ENCODE measurements around the gene MRPL24.
A peak's percentile ranks its signal among the peaks of the same experiment; 100 is the strongest.
"Not testable (repeated sequence)": the region's sequence is repeated elsewhere in the genome, so short reads cannot be mapped to it uniquely, and the experiment has no call there.

MRPL24 gene

DNA sequence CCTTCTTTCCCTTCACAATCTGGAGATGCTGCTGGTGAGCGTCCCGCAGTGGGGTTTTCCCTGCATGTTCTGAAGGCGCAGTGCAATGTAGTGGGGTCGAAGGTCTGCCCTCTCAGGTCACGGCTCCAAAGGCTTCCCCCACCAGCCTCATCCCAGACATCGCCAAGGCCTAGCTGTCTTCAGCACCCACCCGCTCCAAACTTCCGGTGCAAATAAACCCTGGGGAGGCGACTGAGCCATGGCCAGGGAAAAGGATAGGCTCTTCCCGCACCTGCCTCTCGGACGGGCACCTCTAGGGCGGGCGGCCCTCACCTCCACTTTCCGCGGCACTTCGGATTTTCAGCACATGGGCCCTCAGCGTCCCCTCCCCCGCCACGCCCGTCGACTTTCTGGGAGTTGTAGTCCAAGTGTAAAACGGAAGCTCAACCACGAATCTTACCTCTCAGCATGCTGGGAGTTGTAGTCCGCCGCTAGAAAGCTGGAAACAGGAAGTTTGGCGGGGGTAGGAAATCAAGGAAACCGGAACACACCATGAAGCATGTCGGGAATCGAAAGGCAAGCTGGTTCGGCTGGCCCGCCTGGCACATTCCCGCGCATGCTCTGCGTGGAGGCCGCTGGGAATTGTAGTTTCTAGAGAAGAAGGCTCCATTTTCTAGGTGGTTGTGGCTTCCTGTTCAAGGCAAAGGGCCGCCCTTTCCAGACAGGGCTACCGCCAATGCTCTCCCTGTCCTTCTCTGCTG lies at the start of gene MRPL24:
TSS of gene MRPL24 (minus strand) at position 348 of the 740 bp plus-strand sequence. CDS start 2,384 bp downstream, outside the sequence.
- peak; percentile 90 to 93 for DNase-seq (ENCODE audit: low read depth in 2 of 2)

DNA sequence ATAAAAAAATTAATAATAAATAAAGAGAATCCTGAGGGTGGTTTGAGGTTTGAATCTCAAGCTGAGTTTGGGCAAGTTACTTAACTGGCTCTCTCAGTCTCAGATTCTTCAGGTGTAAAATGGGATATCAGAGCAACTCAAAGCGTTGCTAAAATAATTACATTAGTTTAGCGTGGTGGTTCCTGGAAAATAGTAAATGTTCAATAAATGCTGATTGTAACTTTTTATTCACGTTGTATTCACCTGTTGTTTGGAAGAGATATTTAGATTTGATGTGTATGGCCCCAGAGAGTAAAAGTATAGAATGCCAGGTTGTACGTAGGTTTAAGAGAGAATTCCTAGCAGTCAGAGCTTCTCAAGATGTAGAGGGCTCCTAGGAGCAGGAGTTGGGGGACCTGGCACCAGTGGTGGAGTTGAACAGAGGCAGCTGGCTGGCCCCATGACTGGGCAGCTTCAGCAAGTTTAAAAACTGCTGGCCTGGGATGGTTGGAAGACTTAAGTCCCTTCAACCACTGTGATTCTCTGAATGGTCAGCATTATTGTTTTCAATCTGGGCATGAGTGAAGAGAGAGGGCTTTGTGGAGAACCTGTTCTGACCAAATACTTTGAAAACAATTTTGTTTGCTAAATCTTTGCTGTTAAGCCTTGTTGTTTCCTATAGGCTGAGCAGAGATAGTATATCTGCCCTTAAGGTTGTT lies 48.9 kb upstream of the MRPL24 start:
- DNase-seq (ENCODE audit: low read depth in 2 of 2), result no peak

DNA sequence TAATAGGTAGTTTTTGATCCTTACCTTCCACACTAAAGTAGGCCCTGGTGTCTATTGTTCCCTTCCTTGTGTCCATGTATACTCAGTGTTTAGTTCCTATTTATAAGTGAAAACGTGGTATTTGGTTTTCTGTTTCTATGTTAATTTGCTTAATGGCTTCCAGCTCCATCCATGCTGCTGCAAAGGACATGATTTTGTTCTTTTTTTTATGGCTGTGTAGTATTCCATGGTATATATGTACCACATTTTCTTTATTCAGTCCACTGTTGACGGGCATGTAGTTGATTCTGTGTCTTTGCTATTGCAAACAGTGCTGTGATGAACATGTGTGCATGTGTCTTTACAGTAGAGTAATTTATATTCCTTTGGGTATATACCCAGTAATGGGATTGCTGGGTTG lies 47.2 kb upstream of the MRPL24 start:
- DNase-seq (ENCODE audit: low read depth in 2 of 2), result no peak

DNA sequence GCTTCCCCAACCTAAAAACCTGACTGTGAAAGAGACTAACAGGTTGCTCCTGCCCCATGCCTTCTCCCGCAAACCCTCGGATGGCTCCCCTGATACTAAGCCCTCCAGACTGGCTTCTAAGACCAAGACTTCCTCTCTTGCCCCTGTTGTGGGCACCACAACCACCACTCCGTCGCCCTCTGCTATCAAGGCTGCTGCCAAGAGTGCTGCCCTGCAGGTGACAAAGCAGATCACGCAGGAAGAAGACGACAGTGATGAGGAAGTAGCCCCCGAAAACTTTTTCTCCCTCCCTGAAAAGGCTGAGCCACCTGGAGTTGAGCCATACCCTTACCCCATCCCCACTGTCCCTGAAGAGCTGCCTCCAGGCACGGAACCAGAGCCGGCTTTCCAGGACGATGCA lies 45.8 kb upstream of the MRPL24 start:
- DNase-seq (ENCODE audit: low read depth in 2 of 2), result no peak

DNA sequence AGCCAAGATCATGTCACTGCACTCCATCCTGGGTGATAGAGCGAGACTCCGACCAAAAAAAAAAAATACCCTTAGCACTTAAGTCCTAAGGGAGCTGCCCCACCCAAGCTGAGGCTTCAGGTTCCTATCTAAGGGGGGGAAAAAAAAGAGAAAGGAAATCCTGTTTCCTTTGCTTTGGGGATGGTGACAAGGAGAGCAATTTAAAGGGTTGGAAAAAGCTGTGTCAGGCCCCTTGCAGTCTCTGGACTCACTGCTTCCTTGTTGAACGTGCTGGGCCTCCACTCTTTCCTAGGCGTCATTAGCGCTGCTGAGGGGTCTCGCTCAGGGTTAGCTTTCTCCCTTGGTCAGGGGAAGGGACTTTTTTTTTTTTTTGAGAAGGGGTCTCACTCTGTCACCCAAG lies 44.6 kb upstream of the MRPL24 start:
- DNase-seq (ENCODE audit: low read depth in 2 of 2), result no peak

DNA sequence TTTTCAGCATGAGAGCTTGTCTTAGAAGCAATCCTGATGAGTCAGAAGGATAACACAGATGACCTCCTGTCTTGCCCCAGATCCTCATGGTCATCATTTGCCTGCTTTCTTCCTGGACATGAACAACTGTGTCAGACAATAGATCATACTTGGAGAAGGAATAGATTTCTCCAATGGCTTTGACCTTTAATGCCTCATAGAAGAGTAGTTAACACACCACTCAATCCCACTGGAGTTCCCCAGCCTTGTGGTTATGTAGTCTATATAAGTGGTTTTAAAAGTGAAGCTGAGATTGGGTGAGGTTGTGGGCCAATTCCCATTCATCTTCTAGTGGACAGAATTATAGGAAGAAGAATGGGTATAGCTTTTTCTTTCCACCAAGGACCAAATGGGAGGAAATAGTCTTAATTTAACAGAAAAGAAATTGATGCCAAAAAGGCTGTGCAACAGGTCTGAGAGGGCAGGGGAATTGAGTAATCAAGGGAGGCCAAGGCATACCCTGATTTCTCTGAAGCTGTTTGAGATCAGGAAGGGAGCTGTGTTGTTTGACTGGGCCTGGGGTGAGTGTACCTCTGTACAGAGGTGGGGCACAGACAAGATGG lies 40.8 kb upstream of the MRPL24 start:
- DNase-seq (ENCODE audit: low read depth in 2 of 2), result no peak

DNA sequence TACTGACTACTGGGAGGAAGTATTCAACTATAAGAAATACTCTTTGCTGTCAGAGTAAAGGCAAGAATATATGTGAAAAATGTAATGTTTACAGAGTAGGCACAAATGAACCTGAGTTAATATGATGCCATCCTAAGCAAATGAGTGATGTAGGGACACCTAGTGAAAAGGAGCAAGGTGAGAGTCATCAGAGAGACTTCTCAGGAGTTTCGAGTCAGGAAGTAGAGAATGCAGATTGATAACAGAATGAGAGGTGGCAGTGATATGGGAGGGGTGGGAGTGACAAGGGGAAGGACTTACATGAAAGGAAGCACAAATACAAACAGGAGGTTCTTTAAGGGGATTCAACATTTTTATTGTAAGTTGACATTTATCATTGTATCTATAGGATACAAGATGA lies 36.7 kb upstream of the MRPL24 start:
- DNase-seq (ENCODE audit: low read depth in 2 of 2), result no peak

DNA sequence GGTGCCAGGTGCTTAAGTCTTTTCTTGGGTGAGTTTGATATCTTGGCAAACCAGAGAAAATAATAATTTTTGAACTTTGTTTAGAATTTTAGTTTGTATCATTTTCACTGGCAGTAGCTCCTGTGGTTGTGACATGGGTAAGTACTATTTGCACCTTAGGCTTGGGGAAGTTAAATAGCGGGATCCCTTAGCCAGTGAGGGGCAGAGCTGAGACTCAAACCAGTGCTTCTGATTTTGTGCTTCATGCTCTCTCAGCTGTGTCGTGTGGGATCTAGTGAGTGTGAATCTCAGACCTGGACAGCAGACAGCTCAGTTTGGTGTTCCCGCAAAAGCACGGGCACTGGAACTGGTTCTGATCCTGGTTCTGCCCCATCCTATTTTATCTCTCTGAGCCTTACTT lies 36.1 kb upstream of the MRPL24 start:
- no peak for DNase-seq (ENCODE audit: low read depth in 2 of 2)

DNA sequence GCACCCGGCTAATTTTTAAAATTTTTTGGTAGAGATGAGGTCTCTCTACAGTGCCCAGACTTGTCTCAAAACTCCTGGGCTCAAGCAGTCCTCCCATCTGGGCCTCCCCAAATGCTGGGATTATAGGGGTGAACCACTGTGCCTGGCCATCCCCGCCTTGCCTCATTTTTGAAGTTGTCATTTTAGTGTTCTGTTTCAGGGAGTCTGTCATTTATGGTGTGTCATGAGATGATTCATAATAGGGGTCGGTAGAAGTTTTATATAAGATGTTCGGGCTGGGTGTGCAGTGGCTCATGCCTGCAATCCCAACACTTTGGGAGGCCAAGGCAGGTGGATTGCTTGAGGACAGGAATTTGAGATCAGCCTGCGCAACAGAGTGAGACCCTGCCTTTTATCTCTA lies 34.9 kb upstream of the MRPL24 start:
- no peak for DNase-seq (ENCODE audit: low read depth in 2 of 2)

DNA sequence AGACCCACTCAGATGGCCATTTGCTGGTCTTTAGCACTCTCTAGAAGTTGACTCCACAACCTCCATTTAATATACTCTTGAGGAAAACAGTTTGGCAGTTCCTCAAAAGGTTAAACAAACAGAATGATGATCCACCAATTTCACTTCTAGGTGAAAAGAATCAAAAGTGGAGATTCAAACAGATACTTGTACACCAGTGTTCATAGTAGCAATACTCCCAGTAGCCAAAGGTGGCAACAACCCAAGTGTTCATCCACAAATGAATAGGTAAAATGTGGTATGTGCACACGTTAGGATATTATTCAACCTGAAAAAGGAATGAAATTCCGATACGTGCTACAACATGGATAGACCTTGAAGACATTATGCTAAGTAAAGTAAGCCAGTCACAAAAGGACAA lies 32.7 kb upstream of the MRPL24 start:
- DNase-seq (ENCODE audit: low read depth in 2 of 2), result no peak

DNA sequence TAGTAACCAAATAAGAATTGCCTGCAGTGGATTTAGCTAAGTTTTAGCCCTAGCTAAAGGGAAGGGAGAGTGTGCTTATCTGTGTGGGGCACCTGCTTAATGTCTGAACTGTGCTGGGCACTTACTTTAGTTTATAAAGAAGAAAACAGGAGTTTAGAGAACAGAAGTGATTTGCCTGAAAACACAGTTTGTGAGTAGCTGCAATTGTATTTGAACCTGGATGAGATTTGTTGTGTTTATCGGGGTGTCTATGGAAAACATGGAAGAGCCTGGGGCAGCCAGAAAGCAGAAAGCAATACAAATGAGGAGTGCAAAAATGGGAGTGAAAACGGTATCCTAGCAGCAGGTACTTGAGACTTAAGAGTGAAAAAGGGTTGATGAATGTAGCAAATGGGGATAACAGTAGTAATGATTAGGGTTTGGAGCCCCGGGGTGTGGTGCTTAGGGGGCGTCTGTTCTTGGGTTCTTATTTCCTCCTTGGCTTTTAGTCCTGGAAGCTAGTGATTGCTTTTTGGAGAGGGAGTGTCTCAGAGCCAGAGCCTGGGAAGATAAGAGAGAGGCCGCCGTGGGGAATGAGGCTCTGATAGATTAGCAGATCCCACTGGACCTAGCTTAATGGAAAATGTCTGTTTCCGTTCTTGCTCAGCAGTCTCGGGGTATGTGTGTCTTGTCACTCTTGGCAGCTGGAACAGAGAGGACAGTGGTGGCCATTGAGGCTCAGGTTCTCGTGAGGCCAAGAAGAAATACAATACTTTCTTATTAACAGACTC lies 32.0 kb upstream of the MRPL24 start:
- DNase-seq (ENCODE audit: low read depth in 2 of 2), result no peak

DNA sequence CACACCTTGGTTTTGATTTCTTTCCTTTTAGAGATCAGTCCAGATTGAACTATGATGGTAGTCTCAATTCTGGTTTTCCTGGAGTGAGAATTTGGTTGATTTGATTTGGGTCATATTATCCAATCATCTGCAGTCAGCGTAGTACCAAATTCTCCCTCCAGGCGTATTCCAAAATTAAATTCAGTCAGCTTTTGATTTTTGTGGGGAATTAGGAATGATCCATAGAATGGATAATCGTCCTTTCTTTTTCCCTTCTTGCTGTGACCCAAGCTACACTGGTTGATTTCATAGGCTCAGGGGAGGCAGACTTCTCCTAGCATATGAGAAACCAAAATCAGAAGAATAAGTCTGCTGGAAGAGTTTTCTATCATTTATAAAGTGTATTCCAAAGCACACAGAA lies 31.3 kb upstream of the MRPL24 start:
- no peak for DNase-seq (ENCODE audit: low read depth in 2 of 2)

DNA sequence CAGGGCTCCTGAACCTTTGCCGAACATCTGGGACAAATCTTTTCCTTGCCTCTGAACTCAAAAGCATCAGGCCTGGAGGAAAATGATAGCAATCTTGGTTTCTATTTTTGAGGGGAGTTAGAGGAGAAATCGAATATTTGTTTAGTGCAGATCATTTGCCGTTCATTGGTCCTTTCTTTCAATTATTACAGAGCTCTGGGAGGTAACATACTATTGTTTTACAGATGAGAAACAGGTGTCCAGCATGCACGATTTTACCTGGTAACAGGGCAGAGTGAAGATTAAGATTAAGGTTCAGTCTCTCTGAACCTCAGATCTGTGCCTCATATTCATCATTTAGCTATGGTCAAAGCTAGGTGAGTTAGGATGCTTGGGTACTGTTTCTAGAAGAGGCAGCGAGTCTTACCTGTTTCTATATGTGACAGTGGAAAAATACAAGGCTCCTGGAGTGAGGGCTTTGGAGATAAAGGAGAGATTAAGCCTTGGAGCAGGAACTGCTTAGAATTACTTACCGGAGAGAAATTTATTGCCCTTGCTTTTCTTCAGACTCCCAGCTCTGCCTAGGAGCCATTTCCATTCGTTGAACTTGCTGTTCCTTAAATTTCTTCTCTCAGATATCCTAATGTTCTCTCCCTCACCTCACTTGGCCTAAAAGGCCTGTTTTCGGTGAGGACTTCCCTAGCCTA lies 27.9 kb upstream of the MRPL24 start:
- DNase-seq (ENCODE audit: low read depth in 2 of 2), result no peak

DNA sequence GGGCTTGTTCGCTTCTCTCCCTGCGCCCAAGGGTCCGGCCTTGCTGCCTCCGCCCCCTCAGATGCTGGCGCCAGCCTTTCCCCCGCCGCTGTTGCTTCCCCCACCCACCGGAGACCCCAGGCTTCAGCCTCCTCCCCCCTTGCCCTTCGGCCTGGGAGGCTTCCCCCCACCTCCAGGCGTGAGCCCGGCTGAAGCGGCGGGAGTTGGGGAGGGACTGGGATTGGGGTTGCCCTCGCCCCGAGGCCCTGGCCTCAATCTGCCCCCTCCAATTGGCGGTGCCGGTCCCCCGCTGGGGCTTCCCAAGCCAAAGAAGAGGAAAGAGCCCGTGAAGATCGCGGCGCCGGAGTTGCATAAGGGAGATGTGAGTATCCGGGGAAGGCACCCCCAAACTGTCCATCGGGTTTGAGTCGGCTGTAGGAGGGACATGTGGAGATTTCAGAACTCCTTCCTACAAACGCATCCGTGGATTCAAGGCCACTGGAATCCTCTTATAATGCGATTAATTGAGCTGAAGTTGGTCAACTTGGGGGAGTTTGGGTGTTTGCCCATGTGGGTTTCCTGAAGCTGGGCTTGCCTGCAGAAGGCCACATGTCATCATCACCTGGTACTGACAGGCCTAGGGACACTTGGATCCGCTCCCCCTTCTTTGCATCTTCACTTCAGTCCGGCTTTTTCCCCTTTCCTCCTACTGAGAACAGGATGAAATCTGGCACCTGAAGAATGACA lies 27.2 kb upstream of the MRPL24 start:
- no peak for DNase-seq (ENCODE audit: low read depth in 2 of 2)

DNA sequence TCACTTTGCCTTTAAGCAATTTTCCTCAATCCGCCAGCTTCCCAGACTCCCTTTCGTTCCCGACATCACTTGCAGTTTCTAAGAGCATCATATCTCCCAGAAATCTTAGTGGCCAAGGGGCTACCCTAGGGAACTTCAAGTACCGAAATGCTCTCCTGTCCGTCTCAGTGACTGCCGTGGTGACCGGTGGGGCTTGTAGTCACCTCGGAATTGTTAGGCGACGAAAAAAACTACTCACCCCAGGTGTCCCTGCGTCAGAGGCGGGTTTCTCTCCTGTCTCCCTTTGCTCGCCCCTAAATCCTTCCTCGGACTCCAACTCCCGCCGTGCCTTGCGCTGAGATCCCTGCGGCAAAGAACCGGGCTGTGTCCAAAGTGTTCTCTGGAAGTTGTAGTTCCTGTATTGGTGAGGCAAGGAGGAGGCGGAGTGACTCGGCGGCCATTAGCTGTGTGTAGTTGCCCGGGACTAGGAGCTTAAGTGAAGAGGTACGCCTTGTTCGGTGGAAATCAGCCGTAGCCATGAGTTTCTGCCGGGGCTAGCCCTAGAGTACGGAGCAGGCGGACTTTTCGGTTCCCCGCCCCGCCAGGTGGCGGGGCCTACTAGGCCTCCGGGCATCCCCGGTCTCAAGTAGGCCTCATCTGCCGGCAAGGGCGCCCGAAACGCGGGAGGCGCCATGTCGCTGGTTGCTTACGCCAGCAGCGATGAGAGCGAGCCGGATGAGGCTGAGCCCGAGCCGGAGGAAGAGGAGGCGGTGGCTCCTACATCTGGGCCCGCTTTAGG lies 26.4 kb upstream of the MRPL24 start, which contains the start of gene PRCC:
TSS of gene PRCC (plus strand) at position 435 of the 778 bp plus-strand sequence. CDS start at position 672, 237 bp downstream.
- peak; percentile 90 to 94 for DNase-seq (ENCODE audit: low read depth in 2 of 2)

DNA sequence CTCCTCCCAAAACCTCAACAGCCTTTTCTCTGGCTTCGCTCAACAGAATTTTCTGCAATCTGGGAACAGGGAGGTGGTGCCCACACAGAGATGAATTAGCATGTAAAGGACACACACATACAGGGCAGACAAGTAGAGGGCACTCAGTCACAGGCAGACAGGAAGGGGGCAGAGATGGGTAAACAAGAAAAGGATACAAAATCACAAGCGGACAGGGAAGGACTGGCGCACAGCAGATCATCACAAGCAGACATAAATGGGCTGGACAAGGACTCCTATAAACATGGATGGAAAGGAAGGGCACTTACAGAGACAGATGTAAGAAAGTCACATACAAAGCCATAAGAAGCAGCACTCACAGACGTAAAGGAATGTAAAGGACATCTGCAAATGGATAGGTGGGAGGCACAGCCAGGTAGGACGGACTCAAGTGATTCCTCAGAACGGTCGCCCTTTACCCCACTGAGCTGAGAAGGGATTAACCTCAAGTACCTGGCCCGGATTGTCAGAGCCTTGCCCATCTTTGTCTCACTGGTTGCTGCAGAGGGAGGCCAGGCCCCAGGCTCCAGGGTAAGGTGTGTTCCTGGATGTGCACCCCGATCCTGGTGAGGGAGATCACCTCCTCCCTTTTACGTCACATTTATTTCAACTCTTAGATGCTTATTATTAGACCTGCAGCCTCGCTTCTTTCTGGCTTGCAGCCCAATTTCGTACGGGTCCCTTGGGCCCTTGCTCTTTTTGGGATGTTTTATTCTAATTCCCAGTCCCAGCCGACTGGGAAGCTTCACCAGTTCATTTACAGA lies 25.6 kb upstream of the MRPL24 start:
- no peak for DNase-seq (ENCODE audit: low read depth in 2 of 2)

DNA sequence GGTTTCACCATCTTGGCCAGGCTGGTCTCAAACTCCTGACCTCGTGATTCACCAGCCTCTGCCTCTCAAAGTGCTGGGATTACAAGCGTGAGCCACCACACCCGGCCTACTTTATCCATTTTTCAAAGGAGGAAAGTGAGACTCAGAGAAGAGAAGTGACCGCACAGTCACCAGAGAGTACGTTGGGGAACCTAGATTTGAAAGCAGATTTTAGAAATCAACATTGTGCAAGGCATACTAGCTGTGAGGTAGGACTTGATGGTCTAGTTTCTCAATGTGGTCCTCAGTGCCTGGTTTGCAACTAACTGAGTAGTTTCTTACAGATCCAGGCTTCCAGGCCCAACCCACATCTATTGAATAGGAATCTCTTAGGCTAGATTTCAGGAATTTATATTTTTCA lies 24.8 kb upstream of the MRPL24 start:
- DNase-seq (ENCODE audit: low read depth in 2 of 2), result no peak

DNA sequence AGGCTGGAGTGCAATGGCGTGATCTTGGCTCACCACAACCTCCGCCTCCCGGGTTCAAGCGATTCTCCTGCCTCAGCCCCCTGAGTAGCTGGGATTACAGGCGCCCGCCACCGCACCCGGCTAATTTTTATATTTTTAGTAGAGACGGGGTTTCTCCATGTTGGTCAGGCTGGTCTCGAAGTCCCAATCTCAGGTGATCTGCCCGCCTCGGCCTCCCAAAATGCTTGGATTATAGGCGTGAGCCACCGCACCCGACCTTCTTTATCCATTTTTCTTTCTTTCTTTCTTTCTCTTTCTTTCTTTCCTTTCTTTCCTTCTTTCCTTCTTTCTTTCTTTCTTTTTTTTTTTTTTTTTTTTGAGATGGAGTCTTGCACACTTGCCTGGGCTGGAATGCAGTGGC lies 24.2 kb upstream of the MRPL24 start:
- not testable (repeated sequence) for DNase-seq (ENCODE audit: low read depth in 2 of 2)

DNA sequence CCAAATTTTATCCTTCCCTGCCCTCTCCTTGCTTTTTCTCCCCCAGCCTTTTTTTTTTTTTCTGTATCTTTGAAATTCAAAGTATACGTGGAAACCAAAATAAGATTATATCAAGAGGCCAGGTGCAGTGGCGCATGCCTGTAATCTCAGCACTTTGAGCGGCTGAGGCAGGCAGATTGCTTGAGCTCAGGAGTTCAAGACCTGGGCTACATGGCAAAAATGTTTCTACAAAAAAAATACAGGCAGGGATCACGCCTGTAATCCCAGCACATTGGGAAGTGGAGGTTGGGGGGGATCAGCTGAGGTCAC lies 19.9 kb upstream of the MRPL24 start:
- DNase-seq (ENCODE audit: low read depth in 2 of 2), result no peak

Data from activated CD4-positive, alpha-beta T cell treated with anti-CD3 and anti-CD28 coated beads for 24 hours (primary cell).